ENCODE results near the gene WIPF2.

WIPF2 gene

DNA sequence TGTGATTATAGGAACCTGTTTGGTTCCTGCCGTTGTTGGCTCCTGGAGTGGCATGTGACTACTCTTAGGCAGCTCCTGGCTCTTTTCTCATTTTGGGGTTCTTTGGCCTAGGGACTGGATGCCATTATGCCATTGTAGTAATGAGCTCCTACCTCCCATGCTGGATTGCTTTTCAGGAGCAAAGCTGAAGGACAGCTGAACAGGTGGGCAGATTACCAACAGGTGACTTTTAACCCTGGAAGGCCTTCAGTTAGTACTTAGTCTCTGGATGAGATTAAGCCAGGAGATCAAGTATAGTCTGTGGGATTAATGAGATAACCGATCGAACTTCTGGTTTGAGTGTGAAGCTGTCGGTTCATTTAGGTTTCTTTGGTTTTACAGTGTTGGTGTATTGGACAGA lies 25.2 kb downstream of the WIPF2 start:
- H3K27ac ChIP-seq = no peak overlapping the region

DNA sequence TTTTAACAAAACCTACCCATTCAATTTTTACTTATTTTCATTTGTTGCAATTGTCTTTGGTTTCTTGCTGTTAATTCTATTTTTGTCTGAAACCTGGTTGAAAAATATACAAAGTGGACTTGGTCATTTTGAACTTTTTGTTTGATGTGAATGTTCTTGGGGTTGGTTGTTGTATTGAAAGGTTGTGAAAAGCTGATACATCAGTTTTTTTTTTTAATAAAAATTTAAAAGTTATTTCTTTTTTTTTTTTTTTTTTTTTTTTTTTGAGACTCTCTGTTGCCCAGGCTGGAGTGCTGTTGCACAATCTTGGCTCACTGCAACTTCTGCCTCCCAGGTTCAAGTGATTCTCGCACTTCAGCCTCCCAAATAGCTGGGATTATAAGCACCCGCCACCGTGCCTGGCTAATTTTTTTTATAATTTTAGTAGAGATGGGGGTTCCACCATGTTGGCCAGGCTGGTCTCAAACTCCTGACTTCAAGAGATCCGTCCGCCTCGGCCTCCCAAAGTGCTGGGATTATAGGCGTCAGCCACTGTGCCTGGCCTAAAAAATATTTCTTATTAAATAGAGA lies 28.9 kb downstream of the WIPF2 start:
- 0 out of 2 replicates have a peak, but pooled peaks have one; percentile 22 for TF ChIP-seq Cebpa-rat (IDR thresholded peaks at IDR 0.05)
- H3K4me3 ChIP-seq = no peak overlapping the region
- H3K9ac ChIP-seq = no peak overlapping the region
- no peaks in the 10 kb centered on the region for H3K27me3 ChIP-seq
- no peaks in the 10 kb centered on the region for H3K9me3 ChIP-seq
- H3K36me3 ChIP-seq = peaks cover 19% of the 10 kb centered on the region; the same call in 1 of the 2 replicates
- no peaks in the 10 kb centered on the region for H3K4me1 ChIP-seq
- no peak overlapping the region for H3K4me2 ChIP-seq
- H3K27ac ChIP-seq = no peak overlapping the region
- peaks cover 91% of the 10 kb centered on the region for H4K20me1 ChIP-seq

More for the DNA sequence above, 25.2 kb downstream of the WIPF2 start:
- H3K36me3 ChIP-seq = peaks cover 9% of the 10 kb centered on the region; the same call in 1 of the 2 replicates
- TF ChIP-seq Cebpa-rat (IDR thresholded peaks at IDR 0.05) = no peak
- no peaks in the 10 kb centered on the region for H3K27me3 ChIP-seq
- no peak overlapping the region for H3K4me3 ChIP-seq
- no peak overlapping the region for H3K4me2 ChIP-seq
- peaks cover 96% of the 10 kb centered on the region for H4K20me1 ChIP-seq
- H3K9me3 ChIP-seq = no peaks in the 10 kb centered on the region
- no peak overlapping the region for H3K9ac ChIP-seq
- no peaks in the 10 kb centered on the region for H3K4me1 ChIP-seq

DNA sequence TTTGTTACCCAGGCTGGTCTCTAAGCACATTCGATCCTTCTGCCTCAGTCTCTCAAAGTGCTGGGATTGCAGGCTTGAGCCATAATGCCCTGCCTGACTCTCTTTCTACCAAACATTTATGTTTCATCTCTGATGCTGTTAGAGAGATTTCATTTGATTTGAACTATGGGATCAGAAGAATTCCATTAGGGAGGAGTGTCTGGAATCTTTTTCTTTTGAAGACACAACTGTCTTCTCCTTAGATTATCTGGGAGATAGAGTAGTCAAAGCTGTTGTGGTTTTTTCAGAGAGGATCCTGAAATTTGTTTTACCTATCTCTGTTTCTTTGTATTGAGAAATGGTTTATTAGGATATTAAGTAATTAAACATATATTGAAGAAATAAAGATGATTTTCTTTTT lies 29.4 kb downstream of the WIPF2 start:
- H3K4me2 ChIP-seq = no peak overlapping the region
- H3K9me3 ChIP-seq = no peaks in the 10 kb centered on the region
- H3K4me3 ChIP-seq = no peak overlapping the region
- no peaks in the 10 kb centered on the region for H3K27me3 ChIP-seq
- no peaks in the 10 kb centered on the region for H3K4me1 ChIP-seq
- no peak overlapping the region for H3K27ac ChIP-seq
- no peak for TF ChIP-seq Cebpa-rat (IDR thresholded peaks at IDR 0.05)
- H3K36me3 ChIP-seq = peaks cover 19% of the 10 kb centered on the region; the same call in 1 of the 2 replicates
- H4K20me1 ChIP-seq = peaks cover 90% of the 10 kb centered on the region
- H3K9ac ChIP-seq = no peak overlapping the region

DNA sequence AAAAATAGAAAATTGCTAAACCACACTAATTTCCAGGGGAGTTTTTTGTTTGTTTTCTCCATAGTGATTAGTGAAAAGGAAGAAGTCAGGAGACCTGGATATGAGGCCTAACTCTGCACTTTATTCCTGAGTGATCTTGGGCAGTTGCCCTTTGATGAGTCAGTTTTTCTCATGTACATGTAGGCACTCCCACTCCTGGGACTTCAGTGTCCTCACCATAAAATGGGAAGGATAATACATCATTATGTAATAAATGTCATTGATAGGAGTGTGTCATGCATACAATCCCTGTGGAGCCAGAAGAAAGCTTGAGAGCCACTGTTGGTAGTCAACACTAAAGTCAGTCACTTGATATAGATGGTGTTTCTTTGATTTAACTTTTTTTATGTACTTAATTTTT lies 32.5 kb downstream of the WIPF2 start:
- Histone ChIP-seq H3K36me3 (peaks cover 20% of the 10 kb centered on the region), H3K9ac (no peak overlapping the region), H3K27me3 (no peaks in the 10 kb centered on the region), H3K4me3 (no peak overlapping the region), H3K4me1 (no peaks in the 10 kb centered on the region), H3K4me2 (no peak overlapping the region), H3K27ac (no peak overlapping the region), H3K9me3 (no peaks in the 10 kb centered on the region), H4K20me1 (peaks cover 73% of the 10 kb centered on the region)
- no peak for TF ChIP-seq Cebpa-rat (IDR thresholded peaks at IDR 0.05)

DNA sequence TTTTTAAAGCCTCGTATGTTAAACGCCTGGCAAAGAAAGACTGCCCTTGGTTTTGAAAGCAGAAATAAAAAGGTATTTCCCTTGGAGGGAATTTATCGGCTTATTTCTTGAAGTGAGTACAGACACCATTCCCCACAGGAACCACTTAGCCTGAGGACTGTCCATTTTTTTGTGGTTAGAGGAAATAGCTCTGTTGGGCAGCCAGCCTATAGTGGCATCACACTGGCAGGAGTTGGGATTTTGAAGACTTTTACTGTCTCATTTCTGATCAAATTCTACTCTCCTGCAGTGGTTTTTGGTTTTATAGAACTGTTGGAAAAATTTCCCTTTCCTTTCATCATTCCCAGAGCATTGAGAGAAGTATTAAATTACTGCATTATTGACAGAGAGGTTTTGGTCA lies 34.5 kb downstream of the WIPF2 start:
- Histone ChIP-seq H3K36me3 (peaks cover 40% of the 10 kb centered on the region), H3K4me1 (no peaks in the 10 kb centered on the region), H3K9ac (no peak overlapping the region), H4K20me1 (peaks cover 55% of the 10 kb centered on the region; the same call in 1 of the 2 replicates), H3K9me3 (no peaks in the 10 kb centered on the region), H3K27ac (no peak overlapping the region), H3K4me2 (no peak overlapping the region), H3K27me3 (no peaks in the 10 kb centered on the region), H3K4me3 (no peak overlapping the region)
- no peak for TF ChIP-seq Cebpa-rat (IDR thresholded peaks at IDR 0.05)

DNA sequence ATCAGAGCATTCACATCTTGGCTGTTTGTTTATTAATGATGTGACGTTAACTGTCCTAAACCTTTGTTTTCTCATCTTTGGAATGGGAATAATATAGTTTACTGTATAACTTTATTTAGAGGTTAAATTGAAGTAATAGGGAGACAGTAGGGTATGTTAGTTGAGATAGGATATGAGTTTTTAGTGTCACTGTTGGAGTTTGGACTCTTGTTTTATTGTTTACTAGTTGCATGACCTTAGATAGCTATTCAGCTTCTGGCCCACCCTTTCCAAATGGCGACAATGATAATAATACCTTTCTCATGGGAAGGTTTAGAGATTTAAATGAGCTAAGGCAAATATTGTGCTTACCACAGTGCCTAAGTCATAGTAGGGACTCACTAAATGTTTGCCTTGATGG lies 40.4 kb downstream of the WIPF2 start:
- Histone ChIP-seq H3K4me3 (no peak overlapping the region), H3K27ac (no peak overlapping the region), H4K20me1 (peaks cover 7% of the 10 kb centered on the region; the same call in 1 of the 2 replicates), H3K36me3 (peaks cover 89% of the 10 kb centered on the region), H3K4me1 (no peaks in the 10 kb centered on the region), H3K9me3 (no peaks in the 10 kb centered on the region), H3K9ac (no peak overlapping the region), H3K27me3 (no peaks in the 10 kb centered on the region), H3K4me2 (no peak overlapping the region)
- TF ChIP-seq Cebpa-rat (IDR thresholded peaks at IDR 0.05) = no peak

DNA sequence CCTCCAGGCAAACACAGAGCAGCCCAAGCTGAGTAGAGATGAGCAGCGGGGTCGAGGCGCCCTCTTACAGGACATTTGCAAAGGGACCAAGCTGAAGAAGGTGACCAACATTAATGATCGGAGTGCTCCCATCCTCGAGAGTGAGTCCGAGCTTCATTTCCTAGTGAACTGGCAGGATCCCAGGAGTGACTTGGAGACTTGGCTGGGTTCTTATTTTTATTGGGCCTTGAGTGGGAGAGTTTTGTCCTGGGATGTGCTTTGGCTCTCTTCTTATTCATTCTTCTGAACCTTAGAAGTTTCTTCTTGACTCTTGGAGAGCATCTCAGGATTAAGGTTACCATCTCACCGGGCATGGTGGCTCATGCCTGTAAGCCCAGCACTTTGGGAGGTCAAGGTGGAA lies 41.4 kb downstream of the WIPF2 start:
- no peaks in the 10 kb centered on the region for H3K27me3 ChIP-seq
- H3K4me1 ChIP-seq = no peaks in the 10 kb centered on the region
- H3K9me3 ChIP-seq = no peaks in the 10 kb centered on the region
- no peak overlapping the region for H3K9ac ChIP-seq
- H3K27ac ChIP-seq = no peak overlapping the region
- H3K4me2 ChIP-seq = no peak overlapping the region
- H3K36me3 ChIP-seq = peaks cover 99% of the 10 kb centered on the region
- TF ChIP-seq Cebpa-rat (IDR thresholded peaks at IDR 0.05) = no peak
- H4K20me1 ChIP-seq = no peaks in the 10 kb centered on the region
- no peak overlapping the region for H3K4me3 ChIP-seq

DNA sequence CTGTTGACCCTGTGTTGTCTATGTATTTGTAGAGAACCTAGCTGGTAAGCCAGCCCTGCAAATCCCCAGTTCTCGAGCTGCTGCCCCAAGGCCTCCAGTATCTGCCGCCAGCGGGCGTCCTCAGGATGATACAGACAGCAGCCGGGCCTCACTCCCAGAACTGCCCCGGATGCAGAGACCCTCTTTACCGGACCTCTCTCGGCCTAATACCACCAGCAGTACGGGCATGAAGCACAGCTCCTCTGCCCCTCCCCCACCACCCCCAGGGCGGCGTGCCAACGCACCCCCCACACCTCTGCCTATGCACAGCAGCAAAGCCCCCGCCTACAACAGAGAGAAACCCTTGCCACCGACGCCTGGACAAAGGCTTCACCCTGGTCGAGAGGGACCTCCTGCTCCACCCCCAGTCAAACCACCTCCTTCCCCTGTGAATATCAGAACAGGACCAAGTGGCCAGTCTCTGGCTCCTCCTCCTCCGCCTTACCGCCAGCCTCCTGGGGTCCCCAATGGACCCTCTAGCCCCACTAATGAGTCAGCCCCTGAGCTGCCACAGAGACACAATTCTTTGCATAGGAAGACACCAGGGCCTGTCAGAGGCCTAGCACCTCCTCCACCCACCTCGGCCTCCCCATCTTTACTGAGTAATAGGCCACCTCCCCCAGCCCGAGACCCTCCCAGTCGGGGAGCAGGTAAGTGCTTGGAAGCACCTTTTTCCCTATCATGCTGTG lies 45.5 kb downstream of the WIPF2 start:
- TF ChIP-seq Cebpa-rat (IDR thresholded peaks at IDR 0.05) = no peak
- no peaks in the 10 kb centered on the region for H3K9me3 ChIP-seq
- H3K27me3 ChIP-seq = no peaks in the 10 kb centered on the region
- H3K9ac ChIP-seq = no peak overlapping the region
- no peak overlapping the region for H3K27ac ChIP-seq
- no peak overlapping the region for H3K4me2 ChIP-seq
- H3K36me3 ChIP-seq = peaks cover 96% of the 10 kb centered on the region
- H3K4me1 ChIP-seq = no peaks in the 10 kb centered on the region
- H4K20me1 ChIP-seq = no peaks in the 10 kb centered on the region
- H3K4me3 ChIP-seq = no peak overlapping the region

DNA sequence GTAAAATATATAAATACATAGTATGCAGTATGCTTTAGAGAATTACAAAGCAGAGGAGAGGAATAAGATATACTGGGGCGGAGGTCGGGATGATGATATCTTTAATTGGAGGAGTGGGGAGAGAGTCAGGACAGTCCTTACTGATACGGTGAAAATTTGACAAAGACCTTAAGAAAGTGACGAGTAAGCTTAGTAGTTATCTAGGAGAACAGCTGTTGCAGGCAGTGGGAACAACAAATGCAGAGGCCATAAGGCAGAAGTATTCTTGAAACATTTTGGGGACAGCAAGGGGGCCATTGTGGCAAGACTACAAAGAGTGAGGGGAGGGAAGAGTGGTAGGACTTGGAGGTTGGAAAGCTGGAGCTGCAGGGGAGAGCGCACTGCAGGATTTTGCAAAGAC lies 46.2 kb downstream of the WIPF2 start:
- Histone ChIP-seq H3K4me2 (no peak overlapping the region), H3K4me1 (no peaks in the 10 kb centered on the region), H3K27ac (no peak overlapping the region), H3K9ac (no peak overlapping the region), H3K4me3 (no peak overlapping the region), H3K36me3 (peaks cover 95% of the 10 kb centered on the region), H3K9me3 (no peaks in the 10 kb centered on the region), H3K27me3 (no peaks in the 10 kb centered on the region), H4K20me1 (no peaks in the 10 kb centered on the region)
- no peak for TF ChIP-seq Cebpa-rat (IDR thresholded peaks at IDR 0.05)

DNA sequence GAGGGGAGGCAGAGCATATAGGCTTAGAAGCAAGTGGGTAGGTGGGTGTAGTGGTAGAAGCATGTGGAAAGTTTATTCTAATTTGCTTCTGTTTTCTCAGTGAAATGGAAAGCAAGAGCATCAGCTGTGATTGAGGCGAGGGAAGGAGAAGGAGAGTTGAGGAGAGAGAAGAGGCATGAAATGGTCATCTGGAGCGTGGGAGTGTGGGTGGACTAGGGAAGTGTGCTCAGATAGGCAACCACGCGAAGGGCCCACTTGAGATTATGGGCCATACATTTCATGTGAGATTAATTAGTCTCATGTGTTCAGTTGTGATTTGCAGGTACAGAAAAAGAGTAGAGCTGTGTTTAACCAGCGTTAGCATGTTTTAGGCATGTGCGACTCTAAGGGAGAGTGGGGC lies 47.8 kb downstream of the WIPF2 start:
- no peak for TF ChIP-seq Cebpa-rat (IDR thresholded peaks at IDR 0.05)
- Histone ChIP-seq H3K36me3 (peaks cover 95% of the 10 kb centered on the region), H3K27me3 (no peaks in the 10 kb centered on the region), H3K4me1 (no peaks in the 10 kb centered on the region), H3K9ac (no peak overlapping the region), H3K27ac (no peak overlapping the region), H4K20me1 (no peaks in the 10 kb centered on the region), H3K9me3 (no peaks in the 10 kb centered on the region), H3K4me2 (no peak overlapping the region), H3K4me3 (no peak overlapping the region)

Data from BLaER1 (cell line).